SK-N-SH (cell line): ENCODE data around the gene SEM1. TPM values are rescaled to one million over a fixed set of nuclear protein-coding genes. Genes with fewer than 3 reads are reported as not detected.

ENCODE experiments used
- CTCF ChIA-PET: fragments of 300-600, 350-600 bp; formaldehyde crosslinking; extraction: SDS; loops from one replicate; lab custom pipeline; 2021; lab: Yijun Ruan, JAX
- POLR2A ChIA-PET: fragments of 350-600 bp; sonication (Branson Sonifier 250); formaldehyde crosslinking; extraction: SDS; loops from one replicate; lab custom pipeline; 2020; ENCODE audit warnings: antibody characterized with exemption, inconsistent platforms; lab: Yijun Ruan, JAX
- DNase-seq: peaks from one replicate; pipeline ENCODE4 v3.0.0; 2012
- H2AFZ ChIP-seq: fragments of 200-600 bp; sonication (generic); 2 replicates; pipeline ENCODE4 v1.8.1; 2016; ENCODE audit warnings: antibody characterized with exemption, mild to moderate bottlenecking, low read depth
- H3F3A ChIP-seq: fragments of 200-600 bp; sonication (generic); replicated peaks from 2 replicates; pipeline ENCODE3; 2016; ENCODE audit warnings: antibody characterized with exemption, mild to moderate bottlenecking; ENCODE audit not compliant: insufficient read depth
- H3K27ac ChIP-seq, 2 experiments: fragments of 200-500 bp in 1 of 2; fragments of 200-600 bp in 1 of 2; sonication (Bioruptor generic) in 1 of 2; sonication (generic), shearing (Covaris generic) in 1 of 2; 2 replicates each; pipeline versions ENCODE4 v1.5.1 to v1.6.1; 2014 to 2016; ENCODE audit warnings: low read depth in 2 of 2, inconsistent platforms in 1 of 2, low read length in 1 of 2, mild to moderate bottlenecking in 1 of 2, mixed read lengths in 1 of 2
- H3K27me3 ChIP-seq: fragments of 200-600 bp; sonication (generic), shearing (Covaris generic); 2 replicates; pipeline ENCODE4 v1.6.1; 2016; ENCODE audit warnings: mixed run types; ENCODE audit not compliant: insufficient read depth
- H3K36me3 ChIP-seq, 2 experiments: fragments of 200-500 bp in 1 of 2; fragments of 200-600 bp in 1 of 2; sonication (Bioruptor generic) in 1 of 2; sonication (generic) in 1 of 2; replicated peaks in 1 of 2; 2 replicates each; pipeline versions ENCODE3 to v1.5.1; 2014 to 2016; ENCODE audit warnings: low read length in 1 of 2, mild to moderate bottlenecking in 1 of 2; ENCODE audit not compliant: insufficient read depth in 2 of 2, control insufficient read depth in 1 of 2
- H3K4me1 ChIP-seq, 2 experiments: fragments of 200-500 bp in 1 of 2; fragments of 200-600 bp in 1 of 2; sonication (Bioruptor generic) in 1 of 2; sonication (generic), shearing (Covaris generic) in 1 of 2; 2 replicates each; pipeline versions ENCODE4 v1.5.1 to v1.6.1; 2014 to 2016; ENCODE audit warnings: low read depth in 1 of 2, low read length in 1 of 2, mixed run types in 1 of 2; ENCODE audit not compliant: insufficient read depth in 2 of 2, control insufficient read depth in 1 of 2
- H3K4me2 ChIP-seq: fragments of 200-600 bp; sonication (generic), shearing (Covaris generic); 2 replicates; pipeline ENCODE4 v1.6.1; 2017; ENCODE audit warnings: mixed run types
- H3K4me3 ChIP-seq, 2 experiments: fragments of 200-500 bp in 1 of 2; fragments of 200-600 bp in 1 of 2; sonication (Bioruptor generic) in 1 of 2; sonication (generic), shearing (Covaris generic) in 1 of 2; 2 replicates each; pipeline versions ENCODE4 v1.5.1 to v1.8.1; 2014 to 2016; ENCODE audit warnings: low read depth in 2 of 2, inconsistent platforms in 1 of 2, low read length in 1 of 2, mild to moderate bottlenecking in 1 of 2, mixed read lengths in 1 of 2, moderate library complexity in 1 of 2
- H3K79me2 ChIP-seq: fragments of 200-600 bp; sonication (generic); 2 replicates; pipeline ENCODE4 v1.8.1; 2017; ENCODE audit warnings: mild to moderate bottlenecking; ENCODE audit not compliant: insufficient read depth
- H3K9ac ChIP-seq: fragments of 200-600 bp; sonication (generic); 2 replicates; pipeline ENCODE4 v1.6.1; 2017; ENCODE audit warnings: mixed run types
- H3K9me2 ChIP-seq: fragments of 200-600 bp; sonication (generic); 2 replicates; pipeline ENCODE4 v1.6.1; 2017; ENCODE audit warnings: mixed run types
- H3K9me3 ChIP-seq: fragments of 200-600 bp; sonication (generic); 2 replicates; pipeline ENCODE4 v1.6.1; 2017; ENCODE audit warnings: mixed run types, mild to moderate bottlenecking, moderate library complexity
- H4K20me1 ChIP-seq: fragments of 200-600 bp; sonication (generic); 2 replicates; pipeline ENCODE4 v1.6.1; 2017; ENCODE audit warnings: mild to moderate bottlenecking, mixed run types; ENCODE audit not compliant: insufficient read depth
- CHD2 ChIP-seq: fragments of 150-350 bp; IDR thresholded peaks from 2 replicates; pipeline ENCODE4 v1.6.1; 2018; ENCODE audit warnings: low read length; ENCODE audit not compliant: partially characterized antibody
- EP300 ChIP-seq, 2 experiments: IDR thresholded peaks; 2 replicates each; pipeline versions ENCODE4 v1.4.0 to v1.6.1; 2012; ENCODE audit warnings: borderline replicate concordance in 1 of 2, low read depth in 1 of 2, low read length in 1 of 2
- FOSL2 ChIP-seq: IDR thresholded peaks from 2 replicates; pipeline ENCODE4 v1.4.0; 2012; ENCODE audit warnings: low read depth, mild to moderate bottlenecking, moderate library complexity, borderline replicate concordance
- FOXM1 ChIP-seq: IDR thresholded peaks from 2 replicates; pipeline ENCODE4 v1.4.0; 2012; ENCODE audit warnings: low read depth, mild to moderate bottlenecking
- MXI1 ChIP-seq: IDR thresholded peaks from 2 replicates; pipeline ENCODE4 v1.6.1; 2012; ENCODE audit warnings: mild to moderate bottlenecking, low read depth, low read length, improper control_type of control experiment
- NFIC ChIP-seq: IDR thresholded peaks from 2 replicates; pipeline ENCODE4 v1.4.0; 2012; ENCODE audit warnings: borderline replicate concordance
- NRF1 ChIP-seq: IDR thresholded peaks from 2 replicates; pipeline ENCODE4 v1.6.1; 2012; ENCODE audit warnings: low read depth, mild to moderate bottlenecking, low read length
- POLR2AphosphoS5 ChIP-seq: IDR thresholded peaks from 2 replicates; pipeline ENCODE4 v1.6.1; 2012; ENCODE audit warnings: low read depth, low read length
- RAD21 ChIP-seq: IDR thresholded peaks from 2 replicates; pipeline ENCODE4 v1.6.1; 2012; ENCODE audit warnings: mild to moderate bottlenecking, low read length
- RCOR1 ChIP-seq: fragments of 150-350 bp; IDR thresholded peaks from 2 replicates; pipeline ENCODE4 v1.6.1; 2017; ENCODE audit warnings: antibody characterized with exemption, low read length
- RFX5 ChIP-seq: IDR thresholded peaks from 2 replicates; pipeline ENCODE4 v1.6.1; 2012; ENCODE audit warnings: mild to moderate bottlenecking, improper control_type of control experiment, low read length
- RXRA ChIP-seq: IDR thresholded peaks from 2 replicates; pipeline ENCODE4 v1.4.0; 2012; ENCODE audit warnings: low read depth, mild to moderate bottlenecking, borderline replicate concordance
- SIN3A ChIP-seq: IDR thresholded peaks from 2 replicates; pipeline ENCODE4 v1.6.1; 2012; ENCODE audit warnings: low read depth, mild to moderate bottlenecking, low read length, moderate library complexity, borderline replicate concordance
- TAF1 ChIP-seq: IDR thresholded peaks from 2 replicates; pipeline ENCODE4 v1.6.1; 2012; ENCODE audit warnings: low read depth, mild to moderate bottlenecking, low read length, moderate library complexity, borderline replicate concordance
- TCF12 ChIP-seq: IDR thresholded peaks from 2 replicates; pipeline ENCODE4 v1.4.0; 2012
- TEAD4 ChIP-seq: IDR thresholded peaks from 2 replicates; pipeline ENCODE4 v1.4.0; 2012; ENCODE audit warnings: mild to moderate bottlenecking, borderline replicate concordance; ENCODE audit not compliant: insufficient read depth
- USF1 ChIP-seq: IDR thresholded peaks from 2 replicates; pipeline ENCODE4 v1.4.0; 2012; ENCODE audit warnings: low read depth, borderline replicate concordance
- USF2 ChIP-seq: fragments of 150-350 bp; IDR thresholded peaks from 2 replicates; pipeline ENCODE4 v1.6.1; 2017; ENCODE audit warnings: antibody characterized with exemption, low read length, low read depth, borderline replicate concordance
- YY1 ChIP-seq: IDR thresholded peaks from 2 replicates; pipeline ENCODE4 v1.4.0; 2012; ENCODE audit warnings: low read depth, mild to moderate bottlenecking
- WGBS: methylation state at CpG from one replicate; pipeline ENCODE4 v1.1.6; 2017; ENCODE audit warnings: low lambda C conversion rate; 5-methylcytosine and 5-hydroxymethylcytosine counted together
- polyA plus RNA-seq, 3 experiments: library from polyadenylated mRNA; depleted of rRNA; stranded (reverse); fragments of >200 nt; gene quantifications; 2 replicates each; pipeline ENCODE4 v1.2.3, GENCODE V29; 2012
- TF ChIP-seq, protein P1 (sequence below): IDR thresholded peaks from 2 replicates; pipeline ENCODE4; 2012
- TF ChIP-seq, protein P2 (sequence below): fragments of 150-350 bp; IDR thresholded peaks from 2 replicates; pipeline ENCODE4 v1.6.1; 2016; ENCODE audit warnings: mild to moderate bottlenecking, low read depth, low read length

The SEM1 gene
- polyA plus RNA-seq, 1 of the 3 experiments (the other 2 are of a cell fraction): 56.3 TPM

GRCh38 chr7:96665689-96666088 lies 44.0 kb downstream of the SEM1 start (continued):
- TF ChIP-seq RCOR1 (no peak), SIN3A (no peak)
- TF ChIP-seq, protein P1, sequence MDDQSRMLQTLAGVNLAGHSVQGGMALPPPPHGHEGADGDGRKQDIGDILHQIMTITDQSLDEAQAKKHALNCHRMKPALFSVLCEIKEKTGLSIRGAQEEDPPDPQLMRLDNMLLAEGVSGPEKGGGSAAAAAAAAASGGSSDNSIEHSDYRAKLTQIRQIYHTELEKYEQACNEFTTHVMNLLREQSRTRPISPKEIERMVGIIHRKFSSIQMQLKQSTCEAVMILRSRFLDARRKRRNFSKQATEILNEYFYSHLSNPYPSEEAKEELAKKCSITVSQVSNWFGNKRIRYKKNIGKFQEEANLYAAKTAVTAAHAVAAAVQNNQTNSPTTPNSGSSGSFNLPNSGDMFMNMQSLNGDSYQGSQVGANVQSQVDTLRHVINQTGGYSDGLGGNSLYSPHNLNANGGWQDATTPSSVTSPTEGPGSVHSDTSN: no peak

DNA sequence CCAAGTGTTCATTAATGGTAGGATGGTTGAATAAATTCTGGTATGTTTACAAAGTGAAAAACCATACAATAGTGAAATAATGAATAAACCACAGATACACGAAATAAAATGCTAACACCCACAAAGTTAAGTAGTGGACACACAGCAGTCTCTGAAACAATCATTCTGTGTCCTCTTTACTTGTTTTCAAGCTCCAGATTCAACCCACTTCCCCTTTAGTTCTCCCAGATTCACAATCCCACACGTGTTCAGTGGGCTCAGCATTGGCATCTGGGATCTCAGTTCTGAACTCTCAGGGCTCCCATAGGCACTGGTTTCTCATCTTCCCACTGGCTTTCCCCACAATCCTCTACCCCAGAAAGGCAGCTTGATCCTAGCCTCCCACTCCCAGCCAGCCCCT lies 44.9 kb downstream of the SEM1 start:
- POLR2A ChIA-PET: no interaction called here
- CTCF ChIA-PET: no interaction called here
- TF ChIP-seq NFIC: no peak
- TF ChIP-seq TAF1: no peak
- no peak for TF ChIP-seq CHD2
- no peak for TF ChIP-seq USF2
- TF ChIP-seq NRF1: no peak
- TF ChIP-seq, protein P2, sequence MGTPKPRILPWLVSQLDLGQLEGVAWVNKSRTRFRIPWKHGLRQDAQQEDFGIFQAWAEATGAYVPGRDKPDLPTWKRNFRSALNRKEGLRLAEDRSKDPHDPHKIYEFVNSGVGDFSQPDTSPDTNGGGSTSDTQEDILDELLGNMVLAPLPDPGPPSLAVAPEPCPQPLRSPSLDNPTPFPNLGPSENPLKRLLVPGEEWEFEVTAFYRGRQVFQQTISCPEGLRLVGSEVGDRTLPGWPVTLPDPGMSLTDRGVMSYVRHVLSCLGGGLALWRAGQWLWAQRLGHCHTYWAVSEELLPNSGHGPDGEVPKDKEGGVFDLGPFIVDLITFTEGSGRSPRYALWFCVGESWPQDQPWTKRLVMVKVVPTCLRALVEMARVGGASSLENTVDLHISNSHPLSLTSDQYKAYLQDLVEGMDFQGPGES: no peak
- no peak for TF ChIP-seq FOXM1
- no peak for TF ChIP-seq USF1
- TF ChIP-seq MXI1: no peak
- TF ChIP-seq TEAD4: no peak
- TF ChIP-seq EP300 (IDR thresholded peaks at IDR 0.05; ENCODE audit: borderline replicate concordance in 1 of 2, low read depth in 1 of 2, low read length in 1 of 2): no peak
- no peak for TF ChIP-seq TCF12
- TF ChIP-seq RXRA: no peak
- no peak for TF ChIP-seq POLR2AphosphoS5
- TF ChIP-seq RAD21: no peak
- no peak for TF ChIP-seq RFX5
- no peak for TF ChIP-seq YY1
- no peak for TF ChIP-seq FOSL2
- Histone ChIP-seq H4K20me1 (no peaks in the 10 kb centered on the region), H3K27me3 (no peaks in the 10 kb centered on the region), H3K9me3 (no peaks in the 10 kb centered on the region), H3K9ac (no peak overlapping the region), H3K4me2 (no peak overlapping the region), H3F3A (no peaks in the 10 kb centered on the region), H3K9me2 (no peaks in the 10 kb centered on the region), H3K79me2 (no peaks in the 10 kb centered on the region), H3K4me3 (no peak overlapping the region), H3K4me1 (peaks cover 0 to 2% of the 10 kb centered on the region in 2 experiments; a peak in 1 of 4 replicates), H3K36me3 (peaks cover 3 to 19% of the 10 kb centered on the region in 2 experiments), H2AFZ (no peak overlapping the region), H3K27ac (no peak overlapping the region)
- DNase-seq: no peak
- 88% methylated on average over 2 of the region's 2 CpGs for WGBS
